HEK293T (cell line): ENCODE results near the gene ASPDH.
A peak's percentile ranks its signal among the peaks of the same experiment; 100 is the strongest.

Source experiments
- ARNT ChIP-seq: fragments of 450-650 bp; IDR thresholded peaks from 2 replicates; pipeline ENCODE4 v1.6.1; 2017; ENCODE audit warnings: mild to moderate bottlenecking
- BHLHE40 ChIP-seq: fragments of 450-650 bp; IDR thresholded peaks from 2 replicates; pipeline ENCODE4 v1.6.1; 2016; ENCODE audit warnings: mild to moderate bottlenecking, moderate library complexity, borderline replicate concordance
- FOXM1 ChIP-seq: fragments of 450-650 bp; IDR thresholded peaks from 2 replicates; pipeline ENCODE4 v1.6.1; 2017; ENCODE audit warnings: mild to moderate bottlenecking, borderline replicate concordance
- HDGF ChIP-seq: fragments of 450-650 bp; IDR thresholded peaks from 2 replicates; pipeline ENCODE4 v1.6.1; 2017; ENCODE audit warnings: antibody characterized with exemption, borderline replicate concordance
- L3MBTL2 ChIP-seq: fragments of 450-650 bp; conservative IDR thresholded peaks from 2 replicates; pipeline ENCODE4 v1.6.1; 2016; ENCODE audit warnings: mild to moderate bottlenecking
- LEF1 ChIP-seq: fragments of 450-650 bp; IDR thresholded peaks from 2 replicates; pipeline ENCODE4 v1.6.1; 2017; ENCODE audit warnings: mild to moderate bottlenecking, borderline replicate concordance
- SP1 ChIP-seq: fragments of 450-650 bp; IDR thresholded peaks from 2 replicates; pipeline ENCODE4 v1.6.1; 2017
- TARDBP ChIP-seq: fragments of 450-650 bp; IDR thresholded peaks from 2 replicates; pipeline ENCODE4 v1.6.1; 2016

DNA sequence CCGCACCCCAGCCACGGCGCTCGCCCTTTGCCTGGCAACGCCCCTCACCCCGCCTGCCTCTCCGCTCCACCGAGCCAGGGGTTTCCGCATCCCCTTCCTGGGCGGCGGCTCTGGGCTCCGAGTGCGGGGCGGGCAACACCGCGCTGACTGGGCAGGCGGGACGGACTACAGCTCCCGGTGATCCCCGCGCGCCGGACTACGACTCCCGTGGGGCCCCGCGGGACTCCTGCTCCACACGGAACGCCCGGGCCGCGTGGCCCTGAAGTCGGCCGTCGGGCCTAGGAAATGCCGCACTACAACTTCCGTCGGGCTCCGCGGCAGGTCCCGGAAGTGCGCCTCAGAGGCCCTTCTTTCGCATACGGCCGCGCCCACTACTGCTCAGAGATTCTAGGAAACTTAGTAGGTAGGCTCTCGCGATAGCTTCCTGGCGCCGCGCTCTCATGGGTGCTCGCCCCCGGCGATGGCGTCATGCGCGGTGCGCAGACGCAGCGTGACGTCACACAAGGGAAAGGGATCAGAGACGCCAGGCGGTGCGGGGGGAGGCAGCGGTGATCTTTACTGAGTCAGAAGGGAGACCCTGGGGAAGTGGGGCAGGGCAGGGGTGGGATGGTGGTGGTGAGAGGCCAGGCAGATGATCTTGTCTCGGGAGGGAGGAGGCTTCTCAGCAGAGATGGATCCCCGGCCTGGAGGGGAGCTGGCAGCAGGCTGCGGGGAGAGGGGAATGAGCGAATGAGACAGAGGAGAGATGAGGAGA lies 2.5 kb downstream of the ASPDH start, which contains the start of gene JOSD2:
- TF ChIP-seq SP1 = no peak; the same call in 1 of the 2 replicates
- no peak for TF ChIP-seq ARNT
- no peak for TF ChIP-seq FOXM1
- TF ChIP-seq TARDBP = peak; percentile 98
- peak; percentile 48; the same call in 1 of the 2 replicates for TF ChIP-seq L3MBTL2
- no peak for TF ChIP-seq HDGF
- no peak for TF ChIP-seq LEF1
- TF ChIP-seq BHLHE40 = no peak
